HCT116 (cell line): ENCODE results near the gene ITIH3. TPM values are rescaled to one million over a fixed set of nuclear protein-coding genes. Genes with fewer than 3 reads are reported as not detected.

Source experiments
- ATAC-seq: fragments of 200-7000 bp; cut with Tn5 transposase; 2 replicates; pipeline ENCODE4 v1.9.1; 2020; ENCODE audit warnings: mild to moderate bottlenecking, moderate library complexity
- BruUV-seq: library from RNA; stranded (reverse); fragments of 400-500 nt; replicated peaks from 2 replicates; lab custom pipeline; 2021; lab: Mats Ljungman, UMichigan
- CTCF ChIA-PET: fragments of 300-600 bp; sonication (Branson Sonifier 250); formaldehyde crosslinking; loops from one replicate; lab custom pipeline; 2021; ENCODE audit warnings: antibody characterized with exemption; lab: Charles Lee
- POLR2A ChIA-PET: fragments of 300-600, 350-600 bp; sonication (Branson Sonifier 250); formaldehyde crosslinking; loops from one replicate; lab custom pipeline; 2021; ENCODE audit warnings: antibody characterized with exemption; lab: Charles Lee
- RAD21 ChIA-PET, 2 experiments: fragments of 300-600 bp; sonication (Branson Sonifier 250); formaldehyde crosslinking; loops; one replicate each; lab custom pipeline; 2023; ENCODE audit warnings: low total read pairs in 2 of 2; ENCODE audit not compliant: uncharacterized antibody in 2 of 2, unreplicated experiment in 2 of 2, low non-redundant PET in 1 of 2; lab: Charles Lee
- DNase-seq: peaks from one replicate; pipeline ENCODE4 v3.0.0-alpha.2; 2010; ENCODE audit warnings: low read depth, low spot score
- H2AFZ ChIP-seq: fragments of 200-600 bp; shearing (Covaris generic), sonication (generic); 2 replicates; pipeline ENCODE4 v1.6.1; 2017; ENCODE audit warnings: low read depth, mixed run types, mixed read lengths, antibody characterized with exemption, low read length; ENCODE audit not compliant: poor library complexity, severe bottlenecking
- H3K27ac ChIP-seq: 2 replicates; pipeline ENCODE4 v1.5.1; 2012; ENCODE audit warnings: low read depth, low read length
- H3K27me3 ChIP-seq: fragments of 200-600 bp; sonication (generic); 2 replicates; pipeline ENCODE4 v1.6.1; 2016; ENCODE audit warnings: mixed run types, low read length, mixed read lengths; ENCODE audit not compliant: insufficient read depth
- H3K36me3 ChIP-seq, 2 experiments: fragments of 200-500 bp in 1 of 2; fragments of 200-600 bp in 1 of 2; sonication (Bioruptor generic) in 1 of 2; sonication (generic) in 1 of 2; 2 replicates each; pipeline versions ENCODE4 v1.5.1 to v1.6.1; 2014 to 2016; ENCODE audit warnings: low read length in 2 of 2, inconsistent platforms in 1 of 2, mixed read lengths in 1 of 2, mixed run types in 1 of 2; ENCODE audit not compliant: insufficient read depth in 2 of 2, control insufficient read depth in 1 of 2
- H3K4me1 ChIP-seq, 2 experiments: fragments of 200-600 bp in 1 of 2; sonication (generic) in 1 of 2; 2 replicates each; pipeline versions ENCODE4 v1.5.1 to v1.6.1; 2012 to 2017; ENCODE audit warnings: low read length in 2 of 2, inconsistent platforms in 1 of 2, mild to moderate bottlenecking in 1 of 2, mixed read lengths in 1 of 2, mixed run types in 1 of 2, moderate library complexity in 1 of 2; ENCODE audit not compliant: insufficient read depth in 2 of 2, control insufficient read depth in 1 of 2
- H3K4me2 ChIP-seq: fragments of 200-600 bp; sonication (generic); 2 replicates; pipeline ENCODE4 v1.6.1; 2017; ENCODE audit warnings: mixed run types, low read length, mixed read lengths
- H3K4me3 ChIP-seq, 2 experiments: fragments of 200-600 bp in 1 of 2; sonication (generic) in 1 of 2; replicated peaks in 1 of 2; 2 replicates each; pipeline ENCODE4 v1.5.1; 2011 to 2016; ENCODE audit warnings: low read length in 2 of 2, control low read depth in 1 of 2, low read depth in 1 of 2, mild to moderate bottlenecking in 1 of 2, mixed read lengths in 1 of 2, mixed run types in 1 of 2
- H3K79me2 ChIP-seq: fragments of 200-600 bp; sonication (generic); 2 replicates; pipeline ENCODE4 v1.6.1; 2017; ENCODE audit warnings: mild to moderate bottlenecking, mixed run types, low read length, moderate library complexity, mixed read lengths; ENCODE audit not compliant: insufficient read depth
- H3K9ac ChIP-seq: fragments of 200-600 bp; sonication (generic); 2 replicates; pipeline ENCODE4 v1.6.1; 2016; ENCODE audit warnings: low read length, mixed read lengths
- H3K9me2 ChIP-seq: fragments of 200-600 bp; sonication (generic), shearing (Covaris generic); 2 replicates; pipeline ENCODE4 v1.6.1; 2017; ENCODE audit warnings: mixed run types, mild to moderate bottlenecking, moderate library complexity; ENCODE audit not compliant: insufficient read depth
- H3K9me3 ChIP-seq, 2 experiments: fragments of 200-500 bp in 1 of 2; fragments of 200-600 bp in 1 of 2; sonication (Bioruptor generic) in 1 of 2; sonication (generic) in 1 of 2; 2 replicates each; pipeline ENCODE4 v1.6.1; 2014 to 2017; ENCODE audit warnings: low read length in 2 of 2, mixed read lengths in 2 of 2, inconsistent platforms in 1 of 2, low read depth in 1 of 2, mild to moderate bottlenecking in 1 of 2, mixed run types in 1 of 2, moderate library complexity in 1 of 2; ENCODE audit not compliant: control insufficient read depth in 1 of 2, insufficient read depth in 1 of 2
- H4K20me1 ChIP-seq: fragments of 200-600 bp; sonication (generic), shearing (Covaris generic); 2 replicates; pipeline ENCODE4 v1.6.1; 2017; ENCODE audit warnings: mixed run types, mild to moderate bottlenecking, moderate library complexity; ENCODE audit not compliant: insufficient read depth
- CBX3 ChIP-seq: IDR thresholded peaks from 2 replicates; pipeline ENCODE4 v1.6.1; 2012; ENCODE audit warnings: low read depth
- CEBPB ChIP-seq: IDR thresholded peaks from 2 replicates; pipeline ENCODE4 v1.6.1; 2012; ENCODE audit warnings: low read depth
- ELF1 ChIP-seq: IDR thresholded peaks from 2 replicates; pipeline ENCODE4 v1.6.1; 2012; ENCODE audit warnings: low read depth, borderline replicate concordance
- EZH2phosphoT487 ChIP-seq: fragments of 200-600 bp; IDR thresholded peaks from 2 replicates; pipeline ENCODE4 v1.6.1; 2018; ENCODE audit warnings: antibody characterized with exemption, borderline replicate concordance
- JUND ChIP-seq: IDR thresholded peaks from 2 replicates; pipeline ENCODE4 v1.6.1; 2012
- POLR2AphosphoS5 ChIP-seq: IDR thresholded peaks from 2 replicates; pipeline ENCODE4 v1.6.1; 2011; ENCODE audit warnings: mild to moderate bottlenecking, low read depth, low read length, moderate library complexity
- SRF ChIP-seq: IDR thresholded peaks from 2 replicates; pipeline ENCODE4 v1.6.1; 2012; ENCODE audit warnings: low read depth
- ZFX ChIP-seq: fragments of 450-650 bp; IDR thresholded peaks from 2 replicates; pipeline ENCODE4 v1.6.1; 2017
- ZNF274 ChIP-seq: fragments of 200-500 bp; sonication (Bioruptor generic); IDR thresholded peaks from 2 replicates; pipeline ENCODE4 v1.6.1; 2014; ENCODE audit warnings: mild to moderate bottlenecking, low read depth, low read length, inconsistent platforms
- intact Hi-C: fragments of 100-400 bp; cut with micrococcal nuclease; formaldehyde crosslinking; loops from 2 replicates; pipeline ENCODE4 v1.10.0; 2022
- total RNA-seq: library from RNA; stranded (reverse); gene quantifications from one replicate; pipeline ENCODE4 v1.2.1, GENCODE V29; 2021; ENCODE audit not compliant: unreplicated experiment

ITIH3 gene
- total RNA-seq, 1 experiment from 2014 or later, result 0.44 TPM

- no peak for ATAC-seq
- Histone ChIP-seq H4K20me1 (no peaks in the 10 kb centered on the region), H2AFZ (no peak overlapping the region), H3K9me3 (no peaks in the 10 kb centered on the region), H3K27me3 (peaks cover 30% of the 10 kb centered on the region), H3K79me2 (no peaks in the 10 kb centered on the region), H3K9me2 (no peaks in the 10 kb centered on the region), H3K4me1 (peaks cover 0 to 8% of the 10 kb centered on the region in 2 experiments; a peak in 1 of 4 replicates), H3K9ac (no peak overlapping the region), H3K27ac (no peak overlapping the region), H3K36me3 (no peaks in the 10 kb centered on the region), H3K4me3 (no peak overlapping the region), H3K4me2 (no peak overlapping the region)
- TF ChIP-seq ZFX (no peak), ZNF274 (no peak), CBX3 (no peak), CEBPB (no peak), EZH2phosphoT487 (no peak), ELF1 (no peak), SRF (no peak)
- RAD21 ChIA-PET, result no interaction called here
- no peak for DNase-seq
- intact Hi-C loops, result no loop called here
- CTCF ChIA-PET, result interaction anchor here (0.8 kb wide), 2 partner anchors 41 to 368 kb away, joined by 3 read pairs; no protein-coding TSS in a partner anchor
- no TSS peak for BruUV-seq
- POLR2A ChIA-PET, result no interaction called here
Observed at GRCh38 chr3:52779837-52780585, 14.6 kb upstream of the ITIH3 start.

GRCh38 chr3:52781741-52782140 lies 12.9 kb upstream of the ITIH3 start:
- no peak overlapping the region for H3K4me2 ChIP-seq
- RAD21 ChIA-PET, result no interaction called here
- no peaks in the 10 kb centered on the region for H3K79me2 ChIP-seq
- intact Hi-C loops, result no loop called here
- H3K27me3 ChIP-seq, result peaks cover 30% of the 10 kb centered on the region
- H3K4me3 ChIP-seq, result no peak overlapping the region
- no peak for TF ChIP-seq POLR2AphosphoS5
- TF ChIP-seq JUND, result no peak
- POLR2A ChIA-PET, result no interaction called here
- no peak for ATAC-seq
- H3K9ac ChIP-seq, result no peak overlapping the region
- BruUV-seq, result no TSS peak
- H4K20me1 ChIP-seq, result no peaks in the 10 kb centered on the region
- no peak overlapping the region for H2AFZ ChIP-seq
- no peak overlapping the region for H3K27ac ChIP-seq
- no peaks in the 10 kb centered on the region for H3K36me3 ChIP-seq
- CTCF ChIA-PET, result no interaction called here
- no peaks in the 10 kb centered on the region for H3K9me2 ChIP-seq
- DNase-seq, result no peak
- no peaks in the 10 kb centered on the region for H3K9me3 ChIP-seq
- no peaks in the 10 kb centered on the region; a peak in 1 of 4 replicates for H3K4me1 ChIP-seq
